HG03064 (cell line): ENCODE results near the gene RNF126.
"Not testable (repeated sequence)": the region's sequence is repeated elsewhere in the genome, so short reads cannot be mapped to it uniquely, and the experiment has no call there.

Source experiments
- ATAC-seq: cut with Tn5 transposase; IDR thresholded peaks from one replicate; pipeline ENCODE4 v1.9.1; 2021; ENCODE audit warnings: low read depth; ENCODE audit not compliant: unreplicated experiment

Gene RNF126

GRCh38 chr19:632579-633067, 30.4 kb downstream of the RNF126 start:
- no peak for ATAC-seq

GRCh38 chr19:629961-630714, 32.9 kb downstream of the RNF126 start:
- ATAC-seq = no peak

DNA sequence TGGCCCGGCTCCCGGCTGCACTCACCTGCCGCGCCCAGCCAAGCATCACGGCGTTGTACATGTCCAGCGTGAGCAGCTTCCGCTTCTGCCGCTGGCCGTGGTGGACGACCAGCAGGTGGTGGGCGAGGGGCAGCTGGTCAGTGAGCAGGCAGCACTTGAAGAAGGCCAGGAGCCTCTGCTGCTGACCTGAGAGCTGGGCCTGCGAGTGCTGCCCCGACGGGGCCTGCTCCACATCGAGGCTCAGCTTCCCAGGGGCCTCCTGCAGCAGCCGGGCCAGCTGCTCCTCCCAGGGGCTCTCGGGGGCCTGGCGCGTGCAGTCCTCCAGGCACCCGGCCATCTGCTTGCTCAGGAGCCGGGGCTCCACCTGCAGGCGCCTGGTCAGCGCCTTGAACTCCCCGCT, 33.5 kb downstream of the RNF126 start:
- ATAC-seq = not testable (repeated sequence)

- ATAC-seq = no peak
Measured at GRCh38 chr19:628168-628567, 34.8 kb downstream of the RNF126 start.

DNA sequence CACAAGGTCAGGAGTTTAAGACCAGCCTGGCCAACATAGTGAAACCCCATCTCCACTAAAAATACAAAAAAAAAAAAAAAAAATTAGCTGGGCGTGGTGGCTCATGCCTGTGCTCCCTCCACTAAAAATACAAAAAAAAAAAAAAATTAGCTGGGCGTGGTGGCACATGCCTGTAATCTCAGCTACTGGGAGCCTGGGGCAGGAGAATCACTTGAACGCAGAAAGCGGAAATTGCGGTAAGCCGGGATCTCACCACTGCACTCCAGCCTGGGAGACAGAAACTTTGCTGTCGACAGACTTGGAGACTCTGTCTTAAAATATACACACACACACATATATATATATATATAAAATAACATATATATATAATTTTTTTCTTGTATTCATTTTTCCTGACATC, 36.4 kb downstream of the RNF126 start:
- not testable (repeated sequence) for ATAC-seq

DNA sequence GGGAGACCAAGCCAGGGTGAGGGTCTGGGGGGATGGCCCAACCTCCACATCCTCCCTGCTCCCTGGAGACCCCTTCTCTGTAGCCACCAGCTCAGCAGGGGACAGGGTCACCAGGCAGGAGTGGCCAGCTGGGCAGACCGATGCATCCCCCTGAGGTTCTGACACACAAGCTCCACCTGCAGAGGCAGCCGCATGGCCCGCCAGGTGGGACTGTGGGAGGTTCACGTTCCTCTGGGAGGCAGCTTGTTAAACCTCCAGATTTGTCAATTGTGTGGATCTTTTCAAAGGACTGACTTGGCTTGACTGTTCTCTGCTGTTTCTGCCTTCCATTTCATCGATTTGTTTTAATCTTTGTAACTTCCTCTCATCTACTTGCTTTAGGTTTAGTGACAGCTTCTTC, 37.8 kb downstream of the RNF126 start:
- ATAC-seq = no peak

GRCh38 chr19:624433-625109, 38.4 kb downstream of the RNF126 start:
- no peak for ATAC-seq

GRCh38 chr19:623974-624373, 39.0 kb downstream of the RNF126 start:
- ATAC-seq = no peak

DNA sequence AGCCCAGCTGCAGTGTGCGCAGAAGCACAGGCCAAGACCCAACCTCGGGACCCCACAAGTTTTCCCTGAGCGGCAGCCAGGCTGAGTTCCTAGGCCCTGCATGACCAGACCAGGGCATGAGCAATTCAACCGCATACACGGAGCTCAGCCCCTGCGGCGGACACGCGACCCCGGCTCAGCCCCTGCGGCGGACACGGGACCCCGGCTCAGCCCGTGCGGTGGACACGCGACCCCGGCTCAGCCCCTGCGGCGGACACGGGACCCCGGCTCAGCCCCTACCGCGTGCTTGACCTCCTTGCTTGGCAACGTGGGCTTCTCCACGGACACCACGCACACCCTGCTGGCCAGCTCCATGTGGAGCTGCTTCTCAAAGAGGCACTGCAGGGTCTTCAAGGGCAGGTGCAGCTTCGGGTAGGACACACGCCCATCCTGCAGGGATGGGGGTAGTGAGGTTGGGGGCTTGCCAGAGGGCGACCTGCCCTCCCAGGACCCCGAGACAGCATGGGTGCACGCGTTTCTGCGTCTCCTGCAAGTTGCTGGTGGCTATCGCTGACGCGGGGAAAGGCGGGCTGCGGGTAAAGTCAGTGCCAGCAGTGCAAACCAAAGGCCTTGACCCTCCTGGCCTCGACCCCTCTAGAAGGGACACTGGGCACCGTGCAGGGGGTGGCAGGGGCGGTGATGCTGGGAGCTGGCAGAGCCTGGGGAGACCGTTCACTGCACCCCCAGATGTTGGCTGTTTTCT, 39.7 kb downstream of the RNF126 start:
- ATAC-seq = no peak

DNA sequence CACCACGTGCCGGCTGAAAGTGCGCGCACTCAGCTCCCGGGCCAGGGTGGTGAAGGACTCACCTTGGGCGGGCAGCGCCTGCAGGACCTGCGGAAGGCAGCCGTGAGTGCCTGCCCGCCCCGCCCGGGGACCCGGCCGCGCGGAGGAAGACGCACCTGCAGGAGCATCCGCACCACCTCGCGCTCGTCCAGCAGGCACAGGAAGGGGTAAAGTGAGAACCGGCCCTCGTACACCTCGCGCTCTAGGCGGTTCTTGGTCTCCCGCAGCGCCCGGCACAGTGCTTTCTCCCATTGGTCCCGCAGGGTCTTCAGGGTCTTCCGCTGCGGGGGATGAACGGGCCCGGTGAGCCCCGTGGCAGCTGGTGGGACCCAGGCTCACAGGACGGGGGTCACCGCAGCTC, 40.3 kb downstream of the RNF126 start:
- no peak for ATAC-seq

DNA sequence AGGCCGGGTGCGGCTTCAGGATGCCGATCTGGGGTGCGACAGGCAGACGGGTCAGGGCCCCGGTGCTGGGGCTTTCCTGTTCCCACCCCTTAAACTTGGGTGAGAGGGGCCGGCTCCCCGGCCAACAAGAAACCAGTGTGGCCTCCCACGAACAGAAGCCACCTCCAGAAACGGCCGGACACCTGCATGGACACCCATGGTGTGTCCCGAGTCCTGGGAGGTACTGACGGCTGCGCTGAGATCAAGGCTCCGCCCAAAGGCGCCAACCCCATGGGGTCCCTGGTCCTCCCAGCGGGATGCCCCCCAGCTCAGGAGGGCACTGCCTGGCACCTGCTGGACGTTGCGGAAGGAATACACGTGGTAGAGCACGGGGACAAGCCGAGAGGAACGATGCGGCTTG, 41.2 kb downstream of the RNF126 start:
- no peak for ATAC-seq

DNA sequence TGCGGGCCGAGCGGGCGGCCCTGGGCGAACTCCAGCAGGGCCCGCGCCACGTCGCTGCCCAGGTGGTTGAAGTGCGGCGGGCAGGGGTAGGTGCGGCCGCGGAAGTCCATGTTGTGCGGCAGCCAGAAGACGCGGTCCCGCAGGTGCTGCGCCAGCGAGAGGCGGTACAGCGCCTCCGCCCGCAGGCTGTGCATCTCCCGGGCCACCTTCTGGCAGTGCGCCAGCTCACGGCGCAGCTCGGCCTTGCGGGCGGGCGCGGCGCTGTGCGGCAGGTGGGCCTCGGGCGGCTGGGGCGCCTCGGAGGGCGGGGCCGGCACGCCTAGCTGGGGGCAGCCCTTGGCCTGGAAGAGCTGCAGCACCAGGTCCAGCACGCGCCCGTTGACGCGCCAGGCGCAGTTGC, 41.8 kb downstream of the RNF126 start:
- not testable (repeated sequence) for ATAC-seq

- no peak for ATAC-seq
Measured at GRCh38 chr19:620166-620862, 42.7 kb downstream of the RNF126 start.

- no peak for ATAC-seq
Measured at GRCh38 chr19:619286-620002, 43.6 kb downstream of the RNF126 start.

DNA sequence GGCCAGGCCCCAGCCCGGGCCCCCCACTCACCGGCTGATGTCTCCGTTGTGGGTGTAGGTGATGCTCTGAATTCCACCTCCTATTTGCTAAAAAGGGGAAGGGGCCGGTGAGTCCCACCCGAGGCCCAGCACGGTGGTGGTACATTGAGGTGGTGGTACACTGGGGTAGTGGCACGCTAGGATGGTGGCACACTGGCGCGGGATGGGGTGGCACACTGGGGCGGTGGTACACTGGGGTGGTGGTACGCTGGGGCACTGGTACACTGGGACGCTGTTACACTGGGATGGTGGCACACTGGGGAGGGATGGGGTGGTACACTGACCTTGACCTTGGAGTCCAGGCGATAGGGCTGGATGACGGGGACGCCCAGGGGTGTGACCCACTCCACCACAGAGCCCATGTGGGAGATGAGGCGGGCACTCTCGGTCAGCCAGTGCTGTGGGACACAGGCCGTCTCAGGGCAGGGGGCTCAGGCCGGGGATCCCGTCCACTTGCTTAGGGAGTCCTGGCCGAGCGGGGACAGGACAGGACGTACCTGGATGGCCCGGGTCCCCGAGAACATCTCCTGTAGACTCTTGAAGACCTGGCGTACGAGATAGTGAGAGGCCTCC, 44.2 kb downstream of the RNF126 start:
- ATAC-seq = no peak

DNA sequence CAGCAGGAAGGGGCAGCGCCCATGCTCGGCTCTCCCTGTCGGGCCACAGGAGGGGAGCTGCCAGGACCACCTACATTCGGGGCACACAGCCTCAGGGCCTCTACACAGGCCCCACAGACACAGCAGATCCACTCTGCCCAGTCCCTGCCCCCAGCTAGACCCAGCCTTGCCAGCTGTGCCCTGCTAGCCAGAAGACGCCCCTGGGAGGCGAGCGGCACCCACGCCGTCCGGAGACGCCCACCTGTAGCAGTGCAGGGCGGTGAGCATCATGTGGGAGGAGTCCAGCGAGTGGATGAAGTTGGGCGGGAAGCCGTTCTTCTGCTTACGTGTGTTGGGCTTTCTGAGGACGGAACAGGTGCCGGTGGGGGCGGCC, 44.8 kb downstream of the RNF126 start:
- ATAC-seq = no peak

DNA sequence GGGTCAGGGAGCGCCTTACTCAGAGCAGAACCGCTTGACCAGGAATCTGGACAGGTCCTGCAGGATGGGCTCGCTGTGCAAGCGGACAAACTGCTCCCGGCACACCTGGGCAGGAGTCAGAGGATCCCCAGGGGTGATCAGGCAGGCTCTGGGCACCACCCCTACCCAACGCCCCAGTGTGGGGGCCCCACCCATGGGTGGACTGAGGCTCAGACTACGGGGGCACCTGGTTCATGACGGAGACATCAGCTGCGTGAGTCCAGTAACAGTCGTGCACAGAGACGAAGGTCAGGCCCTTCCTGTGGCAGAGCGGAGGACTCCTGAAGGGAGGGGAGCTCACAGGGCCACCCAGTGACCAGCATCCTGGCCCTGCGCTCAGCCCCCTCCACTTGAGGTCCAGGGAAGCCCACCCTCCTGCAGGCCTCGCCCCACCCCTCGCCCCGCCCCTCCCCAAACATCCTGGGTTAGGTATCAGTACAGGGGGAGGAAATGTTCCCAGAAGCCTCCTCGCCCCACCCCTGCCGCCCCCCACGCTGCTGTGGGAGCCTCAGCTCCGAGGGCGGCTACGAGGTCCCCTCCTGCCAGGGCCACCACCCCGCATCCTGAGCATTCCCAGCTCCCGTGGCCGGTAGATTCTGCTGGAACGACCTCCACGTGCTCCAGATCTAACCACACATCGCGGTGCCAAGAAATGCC, 45.3 kb downstream of the RNF126 start:
- ATAC-seq = no peak

GRCh38 chr19:616747-617526, 46.1 kb downstream of the RNF126 start:
- no peak for ATAC-seq
